Astrocyte (in vitro differentiated cells and primary cell): ENCODE measurements around the gene EN1.

ENCODE experiments used
- CTCF ChIP-seq: IDR thresholded peaks from 2 replicates; pipeline ENCODE4 v1.5.1; 2011; ENCODE audit warnings: low read depth, mild to moderate bottlenecking, inconsistent platforms, low read length, moderate library complexity; ENCODE audit not compliant: insufficient read depth
- EZH2 ChIP-seq: IDR thresholded peaks from 2 replicates; pipeline ENCODE4 v1.6.1; 2012; ENCODE audit warnings: mild to moderate bottlenecking, low read length, inconsistent platforms; ENCODE audit not compliant: insufficient read depth

GRCh38 chr2:118848381-118849225 is 1.2 kb upstream of the EN1 start:
- TF ChIP-seq CTCF, result no peak
- peak; percentile 84 for TF ChIP-seq EZH2
